ENCODE results near the gene TMEM248.
"Not testable (repeated sequence)": the region's sequence is repeated elsewhere in the genome, so short reads cannot be mapped to it uniquely, and the experiment has no call there.

The TMEM248 gene

GRCh38 chr7:66950311-66950710, 29.3 kb downstream of the TMEM248 start:
- no peak for DNase-seq (ENCODE audit: low read depth in 2 of 2)

- no peak for DNase-seq (ENCODE audit: low read depth in 2 of 2)
Measured at GRCh38 chr7:66950763-66951162, 29.7 kb downstream of the TMEM248 start.

GRCh38 chr7:66952343-66953043, 31.5 kb downstream of the TMEM248 start:
- DNase-seq (ENCODE audit: low read depth in 2 of 2) = no peak

GRCh38 chr7:66953044-66953427, 32.0 kb downstream of the TMEM248 start:
- DNase-seq (ENCODE audit: low read depth in 2 of 2) = no peak

GRCh38 chr7:66957595-66958290, 36.7 kb downstream of the TMEM248 start:
- no peak for DNase-seq (ENCODE audit: low read depth in 2 of 2)

GRCh38 chr7:66958538-66959350, 37.7 kb downstream of the TMEM248 start:
- no peak for DNase-seq (ENCODE audit: low read depth in 2 of 2)

- DNase-seq (ENCODE audit: low read depth in 2 of 2) = no peak
Measured at GRCh38 chr7:66960192-66960591, 39.2 kb downstream of the TMEM248 start.

- no peak for DNase-seq (ENCODE audit: low read depth in 2 of 2)
Measured at GRCh38 chr7:66961096-66961495, 40.1 kb downstream of the TMEM248 start.

- DNase-seq (ENCODE audit: low read depth in 2 of 2) = no peak
Measured at GRCh38 chr7:66964411-66964810, 43.4 kb downstream of the TMEM248 start.

GRCh38 chr7:66967029-66967428, 46.0 kb downstream of the TMEM248 start:
- no peak for DNase-seq (ENCODE audit: low read depth in 2 of 2)

GRCh38 chr7:66969001-66969400, 48.0 kb downstream of the TMEM248 start:
- DNase-seq (ENCODE audit: low read depth in 2 of 2) = not testable (repeated sequence)

GRCh38 chr7:66970310-66970709, 49.3 kb downstream of the TMEM248 start:
- DNase-seq (ENCODE audit: low read depth in 2 of 2) = no peak

- no peak for DNase-seq (ENCODE audit: low read depth in 2 of 2)
Measured at GRCh38 chr7:66974986-66975590, 54.1 kb downstream of the TMEM248 start.

- not testable (repeated sequence) for DNase-seq (ENCODE audit: low read depth in 2 of 2)
Measured at GRCh38 chr7:66978312-66978711, 57.3 kb downstream of the TMEM248 start.

GRCh38 chr7:66979013-66979412, 58.0 kb downstream of the TMEM248 start:
- not testable (repeated sequence) for DNase-seq (ENCODE audit: low read depth in 2 of 2)

- not testable (repeated sequence) for DNase-seq (ENCODE audit: low read depth in 2 of 2)
Measured at GRCh38 chr7:66980336-66980735, 59.3 kb downstream of the TMEM248 start.

GRCh38 chr7:66989552-66989951, 68.5 kb downstream of the TMEM248 start:
- not testable (repeated sequence) for DNase-seq (ENCODE audit: low read depth in 2 of 2)

GRCh38 chr7:66994051-66994450, 73.0 kb downstream of the TMEM248 start:
- not testable (repeated sequence) for DNase-seq (ENCODE audit: low read depth in 2 of 2)

- peak; percentile 25 to 32 for DNase-seq (ENCODE audit: low read depth in 2 of 2)
Measured at GRCh38 chr7:66994691-66995049, 73.6 kb downstream of the TMEM248 start.

- DNase-seq (ENCODE audit: low read depth in 2 of 2) = peak; percentile 85 to 94
Measured at GRCh38 chr7:66995050-66995776, 74.2 kb downstream of the TMEM248 start, which contains the start of gene SBDS. TSS of gene SBDS (minus strand) at chr7:66995586. CDS start at chr7:66995417, 169 bp downstream.
